A549 (cell line): ENCODE data around the gene ABLIM3. TPM values are rescaled to one million over a fixed set of nuclear protein-coding genes. Genes with fewer than 3 reads are reported as not detected.

ENCODE experiments used
- ATAC-seq, 2 experiments: fragments of 200-7000 bp in 1 of 2; fragments of >200 bp in 1 of 2; cut with Nextera tagmentation in 1 of 2; cut with Tn5 transposase in 1 of 2; 3 replicates each; pipeline versions ENCODE4 v1.8.0 to v1.9.1; 2018 to 2020; ENCODE audit warnings: mild to moderate bottlenecking in 1 of 2, moderate library complexity in 1 of 2
- CTCF ChIA-PET: fragments of 300-600 bp; sonication (Branson Sonifier 250); formaldehyde crosslinking; extraction: SDS; loops from one replicate; lab custom pipeline; 2021; ENCODE audit warnings: antibody characterized with exemption, inconsistent platforms; lab: Yijun Ruan, JAX
- POLR2A ChIA-PET: fragments of 350-600 bp; formaldehyde crosslinking; extraction: SDS; loops from one replicate; lab custom pipeline; 2021; ENCODE audit warnings: antibody characterized with exemption, inconsistent platforms; lab: Yijun Ruan, JAX
- DNase-seq, 2 experiments: peaks; one replicate each; pipeline versions ENCODE4 v3.0.0 to v3.0.0-alpha.2; 2011 to 2016; ENCODE audit warnings: low read depth in 1 of 2, low spot score in 1 of 2
- FAIRE-seq: peaks from 2 replicates; lab custom pipeline; 2011; peaks lifted over from hg19 to GRCh38; lab: Jason Lieb, UNC
- H3K27ac ChIP-seq, 2 experiments: fragments of >200 bp; sonication (Bioruptor Twin); formaldehyde crosslinking; 3 replicates each; pipeline ENCODE4 v1.5.1; 2016 to 2017
- H3K4me1 ChIP-seq: fragments of >200 bp; sonication (Bioruptor Twin); formaldehyde crosslinking; 3 replicates; pipeline ENCODE4 v1.6.1; 2016
- H3K4me2 ChIP-seq: fragments of >200 bp; sonication (Bioruptor Twin); formaldehyde crosslinking; 3 replicates; pipeline ENCODE4 v1.6.1; 2016
- H3K4me3 ChIP-seq: fragments of >200 bp; sonication (Bioruptor Twin); formaldehyde crosslinking; 3 replicates; pipeline ENCODE4 v1.5.1; 2016
- H3K9me3 ChIP-seq: fragments of >200 bp; sonication (Bioruptor Twin); formaldehyde crosslinking; 3 replicates; pipeline ENCODE4 v1.6.1; 2016
- ATOH8 ChIP-seq: fragments of 250-450 bp; sonication (Bioruptor Pico); IDR thresholded peaks from 2 replicates; pipeline ENCODE4 v1.5.0; 2020; ENCODE audit warnings: low read depth, mild to moderate bottlenecking, moderate library complexity
- BCL3 ChIP-seq: fragments of >200 bp; sonication (Bioruptor Twin); formaldehyde crosslinking; IDR thresholded peaks from 3 replicates; pipeline ENCODE4 v1.6.1; 2016
- CBX2 ChIP-seq: fragments of 200-600 bp; sonication (generic); IDR thresholded peaks from 2 replicates; pipeline ENCODE4 v1.6.1; 2016; ENCODE audit warnings: low read depth, mild to moderate bottlenecking, borderline replicate concordance
- CBX8 ChIP-seq: fragments of 200-600 bp; sonication (generic); IDR thresholded peaks from 2 replicates; pipeline ENCODE4 v1.6.1; 2016
- CEBPB ChIP-seq, 2 experiments: fragments of >200 bp in 1 of 2; sonication (Bioruptor Twin) in 1 of 2; formaldehyde crosslinking in 1 of 2; IDR thresholded peaks; 2 replicates each; pipeline ENCODE4 v1.6.1; 2012 to 2016
- CHD2 ChIP-seq: fragments of 150-350 bp; IDR thresholded peaks from 2 replicates; pipeline ENCODE4 v1.6.1; 2014; ENCODE audit warnings: low read length; ENCODE audit not compliant: partially characterized antibody
- E2F6 ChIP-seq: IDR thresholded peaks from 2 replicates; pipeline ENCODE4 v1.6.1; 2012; ENCODE audit warnings: low read depth, borderline replicate concordance
- EHMT2 ChIP-seq: fragments of 200-600 bp; sonication (generic); IDR thresholded peaks from 2 replicates; pipeline ENCODE4 v1.6.1; 2016; ENCODE audit warnings: antibody characterized with exemption, low read depth, mild to moderate bottlenecking, moderate library complexity
- EP300 ChIP-seq, 2 experiments: fragments of >200 bp; sonication (Bioruptor Twin); formaldehyde crosslinking; IDR thresholded peaks; 2 replicates in 1 of 2; 3 replicates in 1 of 2; pipeline ENCODE4 v1.6.1; 2016 to 2017
- ESRRA ChIP-seq: fragments of 150-350 bp; IDR thresholded peaks from 2 replicates; pipeline ENCODE4 v1.6.1; 2014; ENCODE audit warnings: mild to moderate bottlenecking, low read length, borderline replicate concordance
- GATA3 ChIP-seq: IDR thresholded peaks from 2 replicates; pipeline ENCODE4 v1.6.1; 2012; ENCODE audit warnings: borderline replicate concordance
- HDAC2 ChIP-seq: fragments of 200-600 bp; sonication (generic); IDR thresholded peaks from 2 replicates; pipeline ENCODE4 v1.6.1; 2016
- HES2 ChIP-seq: fragments of >200 bp; sonication (Bioruptor Twin); formaldehyde crosslinking; IDR thresholded peaks from 2 replicates; pipeline ENCODE4 v1.6.1; 2016
- HOXA7 ChIP-seq: fragments of 250-450 bp; sonication (Bioruptor Pico); IDR thresholded peaks from 2 replicates; pipeline ENCODE4 v1.5.0; 2020; ENCODE audit warnings: mild to moderate bottlenecking, moderate library complexity
- JUNB ChIP-seq: fragments of >200 bp; sonication (Bioruptor Twin); formaldehyde crosslinking; IDR thresholded peaks from 2 replicates; pipeline ENCODE4 v1.6.1; 2016
- KDM1A ChIP-seq: fragments of 200-600 bp; sonication (generic); IDR thresholded peaks from 2 replicates; pipeline ENCODE4 v1.6.1; 2016; ENCODE audit warnings: low read depth, mild to moderate bottlenecking
- KDM5A ChIP-seq: fragments of 200-600 bp; sonication (generic); IDR thresholded peaks from 2 replicates; pipeline ENCODE4 v1.6.1; 2016; ENCODE audit warnings: antibody characterized with exemption, mild to moderate bottlenecking
- MAFK ChIP-seq: fragments of 450-650 bp; IDR thresholded peaks from 2 replicates; pipeline ENCODE4 v1.6.1; 2014; ENCODE audit not compliant: partially characterized antibody
- MAX ChIP-seq: IDR thresholded peaks from 2 replicates; pipeline ENCODE4 v1.6.1; 2012
- MYC ChIP-seq: IDR thresholded peaks from 2 replicates; pipeline ENCODE4 v1.6.1; 2012; ENCODE audit warnings: mild to moderate bottlenecking, inconsistent platforms, low read length, improper control_type of control experiment, borderline replicate concordance
- NFE2L2 ChIP-seq: fragments of 150-350 bp; conservative IDR thresholded peaks from 2 replicates; pipeline ENCODE4 v1.6.1; 2014; ENCODE audit warnings: low read length
- NPAS2 ChIP-seq: fragments of 250-450 bp; sonication (Bioruptor Pico); IDR thresholded peaks from 2 replicates; pipeline ENCODE4 v1.8.0; 2022; ENCODE audit warnings: mild to moderate bottlenecking, moderate library complexity, borderline replicate concordance
- NR3C1 ChIP-seq: fragments of >200 bp; sonication (Bioruptor Twin); formaldehyde crosslinking; IDR thresholded peaks from 3 replicates; pipeline ENCODE4 v1.6.1; 2017
- POLR2A ChIP-seq: IDR thresholded peaks from 2 replicates; pipeline ENCODE4 v1.6.1; 2012; ENCODE audit warnings: mild to moderate bottlenecking, low read length
- RAD21 ChIP-seq, 2 experiments: fragments of >200 bp in 1 of 2; sonication (Bioruptor Twin) in 1 of 2; formaldehyde crosslinking in 1 of 2; IDR thresholded peaks in 1 of 2; conservative IDR thresholded peaks in 1 of 2; 2 replicates in 1 of 2; 3 replicates in 1 of 2; pipeline ENCODE4 v1.6.1; 2012 to 2018; ENCODE audit warnings: inconsistent platforms in 1 of 2
- TFCP2L1 ChIP-seq: fragments of 250-450 bp; sonication (Bioruptor Pico); IDR thresholded peaks from 2 replicates; pipeline ENCODE4 v1.5.0; 2021; ENCODE audit warnings: mild to moderate bottlenecking
- WGBS: methylation state at CpG from one replicate; pipeline ENCODE4 v1.1.6; 2017; ENCODE audit errors: missing lambda C conversion rate; 5-methylcytosine and 5-hydroxymethylcytosine counted together
- polyA plus RNA-seq, 4 experiments: library from polyadenylated mRNA; depleted of rRNA in 3 of 4; stranded (reverse); fragments of >200 nt; fragmentation: RNase III in 1 of 4; extraction: RNeasy Plus Mini Kit Qiagen cat#74134 plus additional on column Dnase treatment in 1 of 4; gene quantifications; 2 replicates in 3 of 4; 3 replicates in 1 of 4; pipeline ENCODE4 v1.2.3, GENCODE V29; 2011 to 2017

The ABLIM3 gene
- polyA plus RNA-seq, 2 of the 4 experiments (the other 2 are of a cell fraction), result 2.7 to 3.0 TPM

- no peak overlapping the region for H3K4me2 ChIP-seq
- no peak overlapping the region for H3K4me3 ChIP-seq
- WGBS, result 74% methylated on average over 11 of the region's 11 CpGs
- no peaks in the 10 kb centered on the region for H3K9me3 ChIP-seq
- no peak for TF ChIP-seq HES2
- no peak for TF ChIP-seq HDAC2
- TF ChIP-seq CBX8, result no peak
- TF ChIP-seq TFCP2L1 (CRISPR knock-in tag), result no peak
- no peak for TF ChIP-seq NPAS2
- no peak for TF ChIP-seq KDM1A
- FAIRE-seq, result no peak
- H3K4me1 ChIP-seq, result no peaks in the 10 kb centered on the region
- POLR2A ChIA-PET, result no interaction called here
- no peak overlapping the region for H3K27ac ChIP-seq
- CTCF ChIA-PET, result no interaction called here
- ATAC-seq, result no peak
- no peak for DNase-seq
Observed at GRCh38 chr5:149283626-149284480, 142.6 kb downstream of the ABLIM3 start.

GRCh38 chr5:149284501-149284900 is 143.2 kb downstream of the ABLIM3 start:
- no peak for ATAC-seq
- CTCF ChIA-PET, result no interaction called here
- no peak for DNase-seq
- no peak overlapping the region for H3K4me3 ChIP-seq
- TF ChIP-seq EHMT2 (no peak), POLR2A (no peak), NR3C1 (no peak), MAFK (no peak), ATOH8 (CRISPR knock-in tag) (no peak), CBX8 (no peak), HDAC2 (no peak), MAX (no peak), MYC (no peak), BCL3 (no peak)
- 53% methylated on average over 5 of the region's 5 CpGs for WGBS
- H3K4me1 ChIP-seq, result no peaks in the 10 kb centered on the region
- POLR2A ChIA-PET, result no interaction called here
- no peak overlapping the region for H3K4me2 ChIP-seq
- FAIRE-seq, result no peak
- H3K9me3 ChIP-seq, result no peaks in the 10 kb centered on the region
- H3K27ac ChIP-seq, result no peak overlapping the region

- 74% methylated on average over 1 of the region's 1 CpG for WGBS
- ChIA-PET POLR2A (no interaction called here), CTCF (no interaction called here)
- no peak for ATAC-seq
- FAIRE-seq, result no peak
- Histone ChIP-seq H3K4me3 (no peak overlapping the region), H3K9me3 (no peaks in the 10 kb centered on the region), H3K4me1 (no peaks in the 10 kb centered on the region), H3K4me2 (no peak overlapping the region), H3K27ac (no peak overlapping the region)
- DNase-seq, result no peak
- TF ChIP-seq HES2 (no peak), E2F6 (no peak), EHMT2 (no peak), NFE2L2 (no peak), CBX2 (no peak), JUNB (no peak), CHD2 (no peak), HOXA7 (CRISPR knock-in tag) (no peak), MAX (no peak), KDM5A (no peak), CEBPB (IDR thresholded peaks at IDR 0.05) (no peak), KDM1A (no peak), ESRRA (no peak), EP300 (IDR thresholded peaks at IDR 0.05) (no peak), GATA3 (no peak), RAD21 (conservative IDR thresholded peaks at IDR 0.05 in 1 of 2, IDR thresholded peaks at IDR 0.05 in 1 of 2) (no peak)
Observed at GRCh38 chr5:149285153-149285552, 143.9 kb downstream of the ABLIM3 start.
